Measurements from ENCODE around the gene CLIC4. TPM values are rescaled to one million over a fixed set of nuclear protein-coding genes. Genes with fewer than 3 reads are reported as not detected.
A peak's percentile ranks its signal among the peaks of the same experiment; 100 is the strongest.

The CLIC4 gene
- total RNA-seq, 2 donors from 2014 or later, result 58.1 to 78.8 TPM

GRCh38 chr1:24713736-24714135 lies 31.5 kb upstream of the CLIC4 start:
- Histone ChIP-seq H3K4me1 (peaks cover 20% of the 10 kb centered on the region), H3K9me3 (no peaks in the 10 kb centered on the region), H3K27me3 (no peaks in the 10 kb centered on the region), H3K27ac (no peak overlapping the region), H3K36me3 (replicated peaks in 1 of 2; ENCODE audit: insufficient read depth in 1 of 2, low read depth in 2 of 2) (no peaks in the 10 kb centered on the region), H3K4me3 (no peak overlapping the region)
- DNase-seq (no peak), ATAC-seq (no peak)
- intact Hi-C loops (cut with DNase I), result no loop called here
- WGBS, 2 donors, result 75 to 76% methylated on average over 5 of the region's 5 CpGs
- TF ChIP-seq POLR2A (IDR thresholded peaks at IDR 0.05), result no peak
- no peak for TF ChIP-seq CTCF (IDR thresholded peaks at IDR 0.05)

GRCh38 chr1:24714859-24715520 lies 30.3 kb upstream of the CLIC4 start:
- no peaks in the 10 kb centered on the region for H3K27me3 ChIP-seq
- DNase-seq, result no peak
- intact Hi-C loops (cut with DNase I), result no loop called here
- TF ChIP-seq POLR2A (IDR thresholded peaks at IDR 0.05) (no peak), CTCF (IDR thresholded peaks at IDR 0.05) (no peak)
- H3K4me3 ChIP-seq, result no peak overlapping the region
- H3K9me3 ChIP-seq, result no peaks in the 10 kb centered on the region
- no peak overlapping the region for H3K27ac ChIP-seq
- 85% methylated on average over 7 to 8 of the region's 8 CpGs for WGBS, 2 donors
- H3K36me3 ChIP-seq (replicated peaks in 1 of 2; ENCODE audit: insufficient read depth in 1 of 2, low read depth in 2 of 2), result no peaks in the 10 kb centered on the region
- H3K4me1 ChIP-seq, result peaks cover 22% of the 10 kb centered on the region
- ATAC-seq, result peak; percentile 18

- H3K4me1 ChIP-seq, result peaks cover 22% of the 10 kb centered on the region
- DNase-seq (no peak), ATAC-seq (no peak)
- H3K27ac ChIP-seq, result no peak overlapping the region
- H3K9me3 ChIP-seq, result no peaks in the 10 kb centered on the region
- H3K27me3 ChIP-seq, result no peaks in the 10 kb centered on the region
- 95 to 96% methylated on average over 7 of the region's 7 CpGs for WGBS, 2 donors
- no peaks in the 10 kb centered on the region for H3K36me3 ChIP-seq (replicated peaks in 1 of 2; ENCODE audit: insufficient read depth in 1 of 2, low read depth in 2 of 2)
- TF ChIP-seq POLR2A (IDR thresholded peaks at IDR 0.05) (no peak), CTCF (IDR thresholded peaks at IDR 0.05) (no peak)
- intact Hi-C loops (cut with DNase I), result no loop called here
- no peak overlapping the region for H3K4me3 ChIP-seq
These were observed 29.6 kb upstream of the CLIC4 start for GRCh38 chr1:24715658-24716057.

- peak; percentile 43 to 63 (median 59) for DNase-seq
- Histone ChIP-seq H3K36me3 (replicated peaks in 1 of 2; ENCODE audit: insufficient read depth in 1 of 2, low read depth in 2 of 2) (no peaks in the 10 kb centered on the region), H3K9me3 (no peaks in the 10 kb centered on the region), H3K27me3 (no peaks in the 10 kb centered on the region), H3K4me1 (peaks cover 14% of the 10 kb centered on the region), H3K4me3 (no peak overlapping the region), H3K27ac (no peak overlapping the region)
- intact Hi-C loops (cut with DNase I), result no loop called here
- ATAC-seq, result peak; percentile 49
- TF ChIP-seq CTCF (IDR thresholded peaks at IDR 0.05) (no peak), POLR2A (IDR thresholded peaks at IDR 0.05) (no peak)
- 77 to 85% methylated on average over 3 to 8 of the region's 8 CpGs for WGBS, 2 donors
These were observed 27.2 kb upstream of the CLIC4 start for GRCh38 chr1:24717887-24718650.
